Vagina (tissue), 2 donors: Measurements from ENCODE around the gene FRMD4A.

ENCODE experiments used
- CTCF ChIP-seq, 3 experiments: fragments of 450-650 bp in 2 of 3; fragments of 200-600 bp in 1 of 3; sonication (generic) in 1 of 3; IDR thresholded peaks; one replicate each; pipeline ENCODE4 v1.5.1; 2017 to 2019; ENCODE audit warnings: antibody characterized with exemption in 3 of 3, mild to moderate bottlenecking in 2 of 3, moderate library complexity in 2 of 3
- POLR2AphosphoS5 ChIP-seq, 2 donors: sonication (generic); formaldehyde crosslinking; IDR thresholded peaks; one replicate each; pipeline ENCODE4 v1.9.0; 2017; ENCODE audit warnings: antibody characterized with exemption in 2 of 2, mild to moderate bottlenecking in 2 of 2, low read depth in 1 of 2; ENCODE audit not compliant: insufficient read depth in 1 of 2

GRCh38 chr10:14293526-14293925 lies 37.2 kb downstream of the FRMD4A start:
- TF ChIP-seq CTCF (IDR thresholded peaks at IDR 0.05) = no peak
- TF ChIP-seq POLR2AphosphoS5 (IDR thresholded peaks at IDR 0.05; ENCODE audit: insufficient read depth in 1 of 2, low read depth in 1 of 2) = no peak
